ENCODE data around the gene SLC2A9. TPM values are rescaled to one million over a fixed set of nuclear protein-coding genes. Genes with fewer than 3 reads are reported as not detected.

Gene SLC2A9
- total and polyA plus RNA-seq, 2 donors (not counting 3 experiments of a cell fraction or from before 2014, with no cell fraction given) = 1.6 to 1.8 TPM

- Histone ChIP-seq H3K36me3 (ENCODE audit: control insufficient read depth in 2 of 2, extremely low read depth in 1 of 2, insufficient read depth in 2 of 2, low read length in 2 of 2) (no peaks in the 10 kb centered on the region), H3K9me3 (replicated peaks; ENCODE audit: control insufficient read depth, insufficient read depth, low read length) (no peaks in the 10 kb centered on the region), H3K79me2 (ENCODE audit: control insufficient read depth, insufficient read depth, low read length) (no peaks in the 10 kb centered on the region), H3K4me2 (ENCODE audit: insufficient read depth, low read length) (no peak overlapping the region), H2AFZ (ENCODE audit: low read depth, low read length) (no peak overlapping the region), H3K4me3 (replicated peaks in 1 of 3; ENCODE audit: insufficient read depth in 1 of 3, low read depth in 1 of 3, low read length in 3 of 3) (no peak overlapping the region), H3K9ac (replicated peaks; ENCODE audit: extremely low read depth, insufficient read depth, low read length) (no peak overlapping the region), H3K4me1 (ENCODE audit: control insufficient read depth, extremely low read depth, insufficient read depth, low read length) (no peaks in the 10 kb centered on the region), H3K27me3 (ENCODE audit: control insufficient read depth in 2 of 2, insufficient read depth in 2 of 2, low read length in 2 of 2) (no peaks in the 10 kb centered on the region), H3K9me1 (replicated peaks; ENCODE audit: control insufficient read depth, extremely low read depth, insufficient read depth, low read length) (no peaks in the 10 kb centered on the region), H3K27ac (ENCODE audit: insufficient read depth, low read depth, low read length) (no peak overlapping the region), H4K20me1 (replicated peaks; ENCODE audit: control insufficient read depth, extremely low read depth, insufficient read depth, low read length) (no peaks in the 10 kb centered on the region)
- ChIA-PET POLR2A (no interaction called here), CTCF (no interaction called here)
- dilution Hi-C loops (cut with MboI; ENCODE audit: extremely low pct_ligation_motif_present, low sequenced_read_pairs) (no loop called here), intact Hi-C loops (cut with micrococcal nuclease) (no loop called here)
- TF ChIP-seq POLR2A (IDR thresholded peaks at IDR 0.05; ENCODE audit: low read depth, low read length) (no peak), GATA2 (IDR thresholded peaks at IDR 0.05; ENCODE audit: insufficient read depth, insufficient read length, low read depth, low read length) (no peak), CTCF (IDR thresholded peaks at IDR 0.05; ENCODE audit: extremely low read depth in 1 of 2, insufficient read depth in 1 of 2, low read depth in 1 of 2, low read length in 2 of 2) (no peak), JUN (IDR thresholded peaks at IDR 0.05; ENCODE audit: borderline replicate concordance, insufficient read depth, insufficient read length, low read depth) (no peak), EZH2 (IDR thresholded peaks at IDR 0.05; ENCODE audit: borderline replicate concordance, low read depth, low read length, severe bottlenecking) (no peak), POLR2AphosphoS5 (IDR thresholded peaks at IDR 0.05; ENCODE audit: insufficient read depth, low read depth, low read length) (no peak), FOS (IDR thresholded peaks at IDR 0.05; ENCODE audit: borderline replicate concordance, insufficient read depth, low read length) (no peak), MYC (IDR thresholded peaks at IDR 0.05; ENCODE audit: low read depth, low read length) (no peak), MAX (IDR thresholded peaks at IDR 0.05; ENCODE audit: insufficient read depth, insufficient read length) (no peak)
- DNase-seq (ENCODE audit: low read depth, low spot score) = no peak
- no TSS peak for BruUV-seq (replicated peaks)
- FAIRE-seq = no peak
These were observed 76.6 kb downstream of the SLC2A9 start for GRCh38 chr4:9944431-9945425.
